HepG2 (cell line): ENCODE data around the gene FNDC3B. TPM values are rescaled to one million over a fixed set of nuclear protein-coding genes. Genes with fewer than 3 reads are reported as not detected.

Experiments
- CBFB ChIP-seq: sonication (generic); formaldehyde crosslinking; IDR thresholded peaks from 2 replicates; pipeline ENCODE4 v1.4.0; 2020; ENCODE audit warnings: missing genetic modification reagents
- EEA1 ChIP-seq: sonication (generic); formaldehyde crosslinking; IDR thresholded peaks from 2 replicates; pipeline ENCODE4 v1.5.1; 2020; ENCODE audit warnings: mild to moderate bottlenecking, missing genetic modification reagents, borderline replicate concordance
- HNF1A ChIP-seq, 2 experiments: sonication (generic) in 1 of 2; formaldehyde crosslinking in 1 of 2; IDR thresholded peaks; 2 replicates each; pipeline versions ENCODE4 v1.4.0 to v1.6.1; 2016 to 2020; ENCODE audit warnings: borderline replicate concordance in 1 of 2, low read depth in 1 of 2, mild to moderate bottlenecking in 1 of 2, missing genetic modification reagents in 1 of 2
- KMT2A ChIP-seq: sonication (generic); formaldehyde crosslinking; IDR thresholded peaks from 2 replicates; pipeline ENCODE4 v1.4.0; 2020; ENCODE audit warnings: missing genetic modification reagents
- LBX2 ChIP-seq: sonication (generic); formaldehyde crosslinking; IDR thresholded peaks from 2 replicates; pipeline ENCODE4 v1.5.0; 2020; ENCODE audit warnings: missing genetic modification reagents, mild to moderate bottlenecking, borderline replicate concordance
- NBN ChIP-seq: fragments of 450-650 bp; conservative IDR thresholded peaks from 2 replicates; pipeline ENCODE4 v1.6.1; 2017
- NKX3-1 ChIP-seq: sonication (generic); formaldehyde crosslinking; IDR thresholded peaks from 2 replicates; pipeline ENCODE4 v1.5.0; 2020; ENCODE audit warnings: missing genetic modification reagents
- PAF1 ChIP-seq: IDR thresholded peaks from 2 replicates; pipeline ENCODE4 v1.6.1; 2016; ENCODE audit warnings: missing genetic modification reagents, missing compliant biosample characterization
- POGZ ChIP-seq: sonication (generic); formaldehyde crosslinking; IDR thresholded peaks from 2 replicates; pipeline ENCODE4 v1.4.0; 2020; ENCODE audit warnings: mild to moderate bottlenecking, missing genetic modification reagents
- POLR2AphosphoS5 ChIP-seq: IDR thresholded peaks from 2 replicates; pipeline ENCODE4 v1.6.1; 2012; ENCODE audit warnings: low read depth, low read length
- RNF2 ChIP-seq: fragments of 450-650 bp; conservative IDR thresholded peaks from 2 replicates; pipeline ENCODE4 v1.6.1; 2016; ENCODE audit warnings: low read depth
- TARDBP ChIP-seq: sonication (generic); formaldehyde crosslinking; IDR thresholded peaks from 2 replicates; pipeline ENCODE4 v1.8.0; 2022; ENCODE audit warnings: mild to moderate bottlenecking, missing genetic modification reagents
- TFDP1 ChIP-seq: IDR thresholded peaks from 2 replicates; pipeline ENCODE4 v1.6.1; 2016; ENCODE audit warnings: missing compliant biosample characterization, missing genetic modification reagents, borderline replicate concordance
- THYN1 ChIP-seq: sonication (generic); formaldehyde crosslinking; IDR thresholded peaks from 2 replicates; pipeline ENCODE4 v1.8.1; 2023; ENCODE audit warnings: low read depth, mild to moderate bottlenecking, moderate library complexity, missing genetic modification reagents, borderline replicate concordance
- ZBTB25 ChIP-seq: IDR thresholded peaks from 2 replicates; pipeline ENCODE4 v1.6.1; 2018; ENCODE audit warnings: missing genetic modification reagents
- ZFP90 ChIP-seq: sonication (generic); formaldehyde crosslinking; IDR thresholded peaks from 2 replicates; pipeline ENCODE4 v1.8.0; 2022; ENCODE audit warnings: missing genetic modification reagents, mild to moderate bottlenecking, inconsistent platforms, borderline replicate concordance
- ZNF251 ChIP-seq: sonication (generic); formaldehyde crosslinking; IDR thresholded peaks from 2 replicates; pipeline ENCODE4 v1.9.0; 2021; ENCODE audit warnings: mild to moderate bottlenecking, missing genetic modification reagents
- ZNF253 ChIP-seq: sonication (generic); formaldehyde crosslinking; IDR thresholded peaks from 2 replicates; pipeline ENCODE4 v1.8.0; 2022; ENCODE audit warnings: mild to moderate bottlenecking, missing genetic modification reagents, borderline replicate concordance
- ZNF674 ChIP-seq: sonication (generic); formaldehyde crosslinking; IDR thresholded peaks from 2 replicates; pipeline ENCODE4 v1.5.0; 2020; ENCODE audit warnings: low read depth, mild to moderate bottlenecking, missing genetic modification reagents
- ZNF75D ChIP-seq: sonication (generic); formaldehyde crosslinking; IDR thresholded peaks from 2 replicates; pipeline ENCODE4 v1.8.1; 2023; ENCODE audit warnings: missing genetic modification reagents, mild to moderate bottlenecking, borderline replicate concordance
- polyA plus RNA-seq, 8 experiments: library from polyadenylated mRNA; depleted of rRNA in 3 of 8; stranded (reverse) in 7 of 8; unstranded in 1 of 8; fragments of >200 nt; fragmentation: Illumina TruSeq in 4 of 8; extraction: Trizol in 4 of 8; gene quantifications; 2 replicates each; pipeline versions ENCODE4 v1.2.1 to v1.2.3, GENCODE V29; 2011 to 2016; ENCODE audit warnings: low read depth in 4 of 8, missing spikeins in 1 of 8, mixed read lengths in 1 of 8; ENCODE audit not compliant: insufficient read depth in 1 of 8
- total RNA-seq, 5 experiments: library from RNA; depleted of rRNA; stranded (reverse); fragments of >200 nt; fragmentation: Illumina TruSeq; extraction: Trizol; gene quantifications; 2 replicates each; pipeline ENCODE4 v1.2.3, GENCODE V29; 2016; ENCODE audit warnings: low read depth in 1 of 5
- TF ChIP-seq, protein P1 (sequence below): sonication (generic); formaldehyde crosslinking; IDR thresholded peaks from 2 replicates; pipeline ENCODE4 v1.5.0; 2020; ENCODE audit warnings: missing genetic modification reagents
- TF ChIP-seq, protein P2 (sequence below): IDR thresholded peaks from 2 replicates; pipeline ENCODE4 v1.6.1; 2016; ENCODE audit warnings: mild to moderate bottlenecking, missing biosample characterization, missing genetic modification reagents

Gene FNDC3B
- total and polyA plus RNA-seq, 2 of the 13 experiments (the other 11 are each of a cell fraction or from before 2014, with no cell fraction given): 74.8 to 103 TPM

DNA sequence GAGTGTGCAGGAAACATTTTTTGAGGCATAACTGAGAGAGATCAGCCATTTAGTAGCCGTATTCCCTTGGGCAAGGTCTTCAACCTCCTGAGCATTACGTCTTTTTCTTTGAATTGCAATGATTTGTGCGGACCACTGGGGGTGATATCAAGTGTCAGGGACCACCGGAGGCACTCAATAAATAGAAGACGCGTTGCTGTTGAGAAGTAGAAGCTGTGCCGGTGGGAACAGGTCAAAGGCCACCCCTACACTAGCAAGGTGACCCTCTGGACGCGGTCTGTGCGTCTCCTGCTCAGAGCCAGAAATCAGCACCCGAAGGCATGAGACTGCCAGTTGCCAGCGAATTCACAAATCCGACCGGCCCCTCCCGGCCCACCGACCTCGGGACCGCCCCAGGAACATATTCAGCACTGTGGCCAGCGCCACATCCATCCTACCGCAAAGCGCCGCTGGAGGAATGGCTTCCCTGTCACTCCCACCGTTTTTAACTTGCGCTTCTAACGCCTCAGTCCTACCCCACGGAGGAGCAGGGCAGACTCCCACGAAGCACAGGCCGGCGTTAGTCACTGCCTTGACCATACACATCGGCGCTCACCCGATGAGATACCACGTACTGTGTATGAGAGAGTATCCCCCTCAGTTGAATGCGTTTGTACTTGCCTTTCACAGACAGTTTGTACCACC lies 410.2 kb downstream of the FNDC3B start (continued):
- TF ChIP-seq HNF1A (IDR thresholded peaks at IDR 0.05; ENCODE audit: low read depth) (no peak), HNF1A (CRISPR knock-in tag; IDR thresholded peaks at IDR 0.05; ENCODE audit: borderline replicate concordance) (no peak), PAF1 (CRISPR knock-in tag) (no peak), KMT2A (no peak), ZBTB25 (CRISPR knock-in tag) (no peak), NBN (no peak), ZFP90 (CRISPR knock-in tag) (no peak), ZNF674 (CRISPR knock-in tag) (no peak), TARDBP (CRISPR knock-in tag) (no peak), NKX3-1 (0 out of 2 replicates have a peak, but pooled peaks have one; percentile 39), LBX2 (CRISPR knock-in tag) (no peak), THYN1 (CRISPR knock-in tag) (no peak), ZNF253 (CRISPR knock-in tag) (no peak), ZNF251 (CRISPR knock-in tag) (no peak), RNF2 (no peak), POGZ (no peak), EEA1 (CRISPR knock-in tag) (0 out of 2 replicates have a peak, but pooled peaks have one; percentile 27), ZNF75D (CRISPR knock-in tag) (no peak), CBFB (CRISPR knock-in tag) (no peak), TFDP1 (CRISPR knock-in tag) (no peak), POLR2AphosphoS5 (no peak)
- TF ChIP-seq, protein P1, sequence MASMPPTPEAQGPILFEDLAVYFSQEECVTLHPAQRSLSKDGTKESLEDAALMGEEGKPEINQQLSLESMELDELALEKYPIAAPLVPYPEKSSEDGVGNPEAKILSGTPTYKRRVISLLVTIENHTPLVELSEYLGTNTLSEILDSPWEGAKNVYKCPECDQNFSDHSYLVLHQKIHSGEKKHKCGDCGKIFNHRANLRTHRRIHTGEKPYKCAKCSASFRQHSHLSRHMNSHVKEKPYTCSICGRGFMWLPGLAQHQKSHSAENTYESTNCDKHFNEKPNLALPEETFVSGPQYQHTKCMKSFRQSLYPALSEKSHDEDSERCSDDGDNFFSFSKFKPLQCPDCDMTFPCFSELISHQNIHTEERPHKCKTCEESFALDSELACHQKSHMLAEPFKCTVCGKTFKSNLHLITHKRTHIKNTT (CRISPR knock-in tag): no peak
- TF ChIP-seq, protein P2, sequence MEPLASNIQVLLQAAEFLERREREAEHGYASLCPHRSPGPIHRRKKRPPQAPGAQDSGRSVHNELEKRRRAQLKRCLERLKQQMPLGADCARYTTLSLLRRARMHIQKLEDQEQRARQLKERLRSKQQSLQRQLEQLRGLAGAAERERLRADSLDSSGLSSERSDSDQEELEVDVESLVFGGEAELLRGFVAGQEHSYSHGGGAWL (CRISPR knock-in tag): peak; percentile 58; the same call in 1 of the 2 replicates
